Measurements from ENCODE around the gene RAPGEF4. TPM values are rescaled to one million over a fixed set of nuclear protein-coding genes. Genes with fewer than 3 reads are reported as not detected.

RAPGEF4 gene
- total and polyA plus RNA-seq, 9 of the 15 experiments (the other 6 are each of a cell fraction or from before 2014, with no cell fraction given) = 0.04 to 0.33 (median 0.13) TPM; not detected in 6

- TF ChIP-seq KLF13 (tag; IDR thresholded peaks at IDR 0.05; ENCODE audit: borderline replicate concordance, low read depth) (no peak), HSF4 (CRISPR knock-in tag; IDR thresholded peaks at IDR 0.05; ENCODE audit: borderline replicate concordance) (no peak), YY1 (IDR thresholded peaks at IDR 0.05; ENCODE audit: borderline replicate concordance in 1 of 3, control insufficient read depth in 1 of 3, extremely low read depth in 1 of 3, insufficient read depth in 3 of 3, insufficient read length in 1 of 3, insufficient replicate concordance in 2 of 3, low read depth in 1 of 3, low read length in 2 of 3) (peak in 2 of 3 experiments; percentile 55 to 66), L3MBTL2 (IDR thresholded peaks at IDR 0.05) (peak; percentile 70), EWSR1 (IDR thresholded peaks at IDR 0.05; ENCODE audit: borderline replicate concordance, low read depth, partially characterized antibody) (no peak), SMARCA5 (IDR thresholded peaks at IDR 0.05) (no peak), FOXO4 (CRISPR knock-in tag; IDR thresholded peaks at IDR 0.05) (no peak), ZNF699 (CRISPR knock-in tag; IDR thresholded peaks at IDR 0.05; ENCODE audit: insufficient replicate concordance) (no peak), CTCF (IDR thresholded peaks at IDR 0.05 in 2 of 3, conservative IDR thresholded peaks at IDR 0.05 in 1 of 3; ENCODE audit: insufficient read depth in 2 of 3, low read depth in 1 of 3, low read length in 3 of 3) (peak; percentile 42 to 64 (median 58); a peak in 5 of 6 replicates), ZNF398 (CRISPR knock-in tag; IDR thresholded peaks at IDR 0.05) (no peak), STAT5A (IDR thresholded peaks at IDR 0.05; ENCODE audit: borderline replicate concordance, low read length) (no peak), TEAD1 (CRISPR knock-in tag; IDR thresholded peaks at IDR 0.05) (peak in 1 of 2 experiments; percentile 85; a peak in 2 of 4 replicates), UBTF (IDR thresholded peaks at IDR 0.05; ENCODE audit: borderline replicate concordance in 1 of 2, low read depth in 2 of 2, low read length in 2 of 2) (peak; percentile 45 to 89; a peak in 2 of 4 replicates), U2AF1 (optimal IDR thresholded peaks at IDR 0.05; ENCODE audit: low read depth, low read length) (peak; percentile 93), ZNF830 (CRISPR knock-in tag; IDR thresholded peaks at IDR 0.05) (no peak)
These were observed 340.3 kb downstream of the RAPGEF4 start, which contains the start of gene MAP3K20 (continued) for GRCh38 chr2:173075781-173076580.

Measured in K562 (cell line).